HG03565 (cell line): ENCODE data around the gene NTM.
"Not testable (repeated sequence)": the region's sequence is repeated elsewhere in the genome, so short reads cannot be mapped to it uniquely, and the experiment has no call there.

Source experiments
- ATAC-seq: cut with Tn5 transposase; IDR thresholded peaks from one replicate; pipeline ENCODE4 v1.9.1; 2021; ENCODE audit warnings: mild to moderate bottlenecking, moderate library complexity; ENCODE audit not compliant: unreplicated experiment

NTM gene

DNA sequence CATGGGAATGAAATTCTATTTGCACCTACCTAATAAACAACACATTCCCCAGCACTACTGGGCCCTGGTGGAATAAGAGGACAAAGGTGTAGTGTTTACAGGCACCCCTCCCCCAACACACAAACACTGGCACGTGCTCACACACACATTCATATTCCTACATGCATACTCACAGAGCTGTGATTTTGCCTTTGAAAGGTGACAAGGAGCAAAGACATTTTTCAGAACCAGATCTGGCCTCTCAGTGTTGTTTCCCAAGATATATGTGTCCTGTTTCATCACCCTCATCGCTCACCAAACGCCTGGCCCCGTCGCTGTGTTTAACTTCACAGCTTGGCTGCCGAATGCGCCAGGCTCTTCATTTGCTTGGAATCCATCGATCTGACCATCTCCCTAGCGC is 292.6 kb downstream of the NTM start:
- no peak for ATAC-seq

DNA sequence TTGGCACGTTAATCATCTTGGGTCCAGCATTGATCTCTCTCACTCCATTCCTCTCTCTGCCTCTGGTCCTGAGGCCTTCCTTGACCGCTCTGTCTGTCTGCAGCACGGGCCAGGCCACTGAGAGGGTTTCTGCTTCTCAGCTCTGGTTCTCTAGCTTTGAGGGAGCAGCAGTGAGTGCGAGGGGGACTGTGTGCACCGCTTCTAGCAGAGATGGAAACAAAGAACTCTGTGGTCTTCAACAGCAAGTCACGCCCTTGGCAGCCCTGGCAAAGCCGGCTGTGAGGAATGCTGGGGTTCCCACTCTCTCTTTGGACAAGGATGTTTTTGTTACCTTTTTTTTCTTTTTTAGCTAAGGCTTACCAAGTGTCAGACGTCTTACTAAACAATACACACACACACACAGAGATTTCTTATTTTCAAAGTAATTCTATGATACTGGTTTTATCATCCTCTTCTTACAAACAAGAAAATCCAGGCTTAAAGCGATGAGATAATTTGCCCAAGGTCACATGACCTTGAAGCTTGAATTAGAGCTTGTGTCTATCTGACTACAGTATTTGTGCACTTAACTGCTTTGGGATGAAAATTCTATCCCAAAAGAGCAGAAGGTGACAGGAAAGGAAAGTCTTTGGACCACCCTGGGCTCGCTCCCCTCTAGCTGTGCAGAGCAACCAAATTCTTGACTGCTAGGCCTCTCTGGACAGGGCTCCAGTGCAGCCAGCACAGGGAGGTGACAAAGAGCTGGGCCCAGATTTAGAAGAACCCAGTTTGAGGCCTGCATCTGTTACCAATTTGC is 293.2 kb downstream of the NTM start:
- no peak for ATAC-seq

DNA sequence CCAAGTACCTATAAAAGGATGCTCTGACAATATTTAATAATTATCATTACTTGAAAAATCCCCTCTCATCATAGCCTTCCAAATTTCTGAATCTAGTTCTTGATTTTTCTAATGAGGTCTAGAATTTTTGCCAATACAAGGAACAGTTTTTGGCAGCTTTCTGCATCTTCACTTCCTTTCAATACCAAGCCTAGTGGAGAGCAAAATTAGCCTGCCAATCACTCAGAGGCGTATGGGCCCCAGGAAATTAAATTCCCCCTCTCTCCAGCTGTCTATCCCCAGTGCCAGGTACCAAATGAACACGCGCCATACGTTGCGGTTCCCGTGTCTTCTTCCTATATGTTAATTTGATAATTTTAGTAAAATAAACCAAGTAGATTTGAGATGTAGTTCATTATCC is 293.9 kb downstream of the NTM start:
- ATAC-seq, result no peak

DNA sequence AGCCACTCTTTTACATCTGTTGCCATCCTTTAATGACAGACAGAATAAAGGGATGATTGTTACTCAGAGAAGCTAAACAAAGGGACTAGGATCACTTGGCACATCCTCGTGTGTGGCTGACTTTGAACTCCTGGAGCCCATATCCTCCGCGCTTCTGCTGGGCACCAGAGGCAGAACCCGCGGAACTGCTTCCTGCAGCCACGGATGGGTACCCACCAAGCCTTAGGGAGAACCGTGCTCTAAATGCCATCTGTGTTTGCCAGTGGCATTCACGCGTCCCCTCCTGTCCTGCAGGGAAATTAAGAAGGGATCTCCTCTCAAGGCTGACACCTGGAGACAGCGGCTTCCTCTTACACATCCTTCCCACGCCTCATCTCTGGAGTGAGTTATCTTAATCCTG is 294.4 kb downstream of the NTM start:
- ATAC-seq, result no peak

DNA sequence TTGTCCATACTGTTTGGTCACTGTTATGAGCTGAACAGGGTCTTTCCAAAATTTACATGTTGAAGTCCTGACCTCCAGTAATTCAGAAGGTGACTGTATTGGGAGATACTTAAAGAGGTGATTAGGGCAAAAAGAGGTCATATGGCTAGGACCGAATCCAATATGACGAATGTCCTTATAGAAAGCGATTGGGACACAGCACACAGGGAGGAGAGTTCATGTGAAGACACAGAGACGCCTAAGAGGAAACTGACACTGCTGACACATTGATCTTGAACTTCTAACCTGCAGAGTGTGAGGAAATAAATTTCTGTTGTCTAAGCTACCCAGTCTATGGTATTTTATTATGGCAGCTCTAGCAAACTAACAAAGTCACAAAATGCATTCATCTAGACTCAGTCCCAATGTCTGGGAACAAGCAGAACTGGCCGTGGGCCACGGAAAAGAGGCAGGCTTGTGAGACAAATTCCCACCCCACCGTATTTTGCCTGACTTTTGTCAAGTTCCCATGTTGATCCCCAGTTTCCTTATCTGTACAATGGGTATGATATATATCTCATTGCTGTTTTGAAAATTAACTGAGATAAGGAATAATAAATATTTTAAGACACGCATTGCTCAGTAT is 295.0 kb downstream of the NTM start:
- no peak for ATAC-seq

DNA sequence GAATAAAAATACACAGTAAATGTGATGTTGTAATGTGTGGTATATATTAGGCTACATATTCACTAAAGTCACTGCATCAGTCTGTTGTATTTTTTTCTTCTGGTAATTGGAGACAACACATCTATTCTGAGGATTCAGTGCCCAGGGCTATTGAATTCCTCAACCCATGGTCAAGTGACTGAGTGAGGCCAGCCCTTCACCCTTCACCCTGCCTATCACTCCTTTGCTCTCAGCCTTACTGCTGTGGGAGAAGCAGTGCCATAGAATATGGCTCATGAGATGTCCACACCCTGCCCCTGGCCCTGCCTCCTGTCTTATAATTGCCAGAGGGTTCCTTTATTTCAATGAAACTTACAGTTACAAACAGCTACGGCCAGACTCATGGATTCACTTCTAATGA is 295.6 kb downstream of the NTM start:
- ATAC-seq, result no peak

DNA sequence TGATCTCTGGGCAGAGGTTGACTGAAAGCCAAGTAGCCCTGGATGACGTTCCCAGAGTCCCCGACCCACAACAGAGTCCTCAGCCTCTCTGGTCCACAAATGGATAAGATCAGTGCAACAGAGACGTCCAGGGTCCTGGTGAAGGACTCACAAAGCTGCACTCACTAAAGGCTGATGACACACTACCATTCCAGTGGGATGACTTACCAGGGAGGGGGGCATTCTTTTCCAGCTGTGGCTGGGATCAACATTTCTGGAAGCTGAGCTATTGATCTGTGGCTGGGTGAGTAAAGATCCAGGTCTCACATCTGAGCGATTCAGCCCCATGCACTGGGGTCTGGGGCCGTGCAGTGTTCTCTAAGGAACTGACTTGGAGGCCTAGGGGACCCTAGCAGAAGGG is 296.2 kb downstream of the NTM start:
- ATAC-seq, result no peak

DNA sequence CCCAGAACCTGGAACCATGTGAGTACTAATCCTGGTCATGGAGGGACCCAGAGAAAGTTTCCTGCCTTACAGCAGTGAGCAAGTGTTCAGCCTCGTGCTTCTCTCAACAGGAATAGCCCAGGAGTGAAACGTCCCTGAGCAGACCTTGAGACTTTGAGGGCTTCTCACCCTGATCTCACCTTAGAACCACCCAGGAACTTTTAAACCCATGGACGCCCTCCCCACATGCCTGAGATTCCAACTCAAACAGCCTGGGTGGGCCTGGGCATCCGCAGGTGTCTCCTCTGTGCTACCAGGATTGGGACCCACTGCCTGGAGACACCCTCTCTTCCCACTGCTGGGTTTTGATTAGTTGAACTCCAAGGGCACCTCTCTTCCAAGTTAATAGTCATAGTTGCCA is 297.2 kb downstream of the NTM start:
- ATAC-seq, result no peak

DNA sequence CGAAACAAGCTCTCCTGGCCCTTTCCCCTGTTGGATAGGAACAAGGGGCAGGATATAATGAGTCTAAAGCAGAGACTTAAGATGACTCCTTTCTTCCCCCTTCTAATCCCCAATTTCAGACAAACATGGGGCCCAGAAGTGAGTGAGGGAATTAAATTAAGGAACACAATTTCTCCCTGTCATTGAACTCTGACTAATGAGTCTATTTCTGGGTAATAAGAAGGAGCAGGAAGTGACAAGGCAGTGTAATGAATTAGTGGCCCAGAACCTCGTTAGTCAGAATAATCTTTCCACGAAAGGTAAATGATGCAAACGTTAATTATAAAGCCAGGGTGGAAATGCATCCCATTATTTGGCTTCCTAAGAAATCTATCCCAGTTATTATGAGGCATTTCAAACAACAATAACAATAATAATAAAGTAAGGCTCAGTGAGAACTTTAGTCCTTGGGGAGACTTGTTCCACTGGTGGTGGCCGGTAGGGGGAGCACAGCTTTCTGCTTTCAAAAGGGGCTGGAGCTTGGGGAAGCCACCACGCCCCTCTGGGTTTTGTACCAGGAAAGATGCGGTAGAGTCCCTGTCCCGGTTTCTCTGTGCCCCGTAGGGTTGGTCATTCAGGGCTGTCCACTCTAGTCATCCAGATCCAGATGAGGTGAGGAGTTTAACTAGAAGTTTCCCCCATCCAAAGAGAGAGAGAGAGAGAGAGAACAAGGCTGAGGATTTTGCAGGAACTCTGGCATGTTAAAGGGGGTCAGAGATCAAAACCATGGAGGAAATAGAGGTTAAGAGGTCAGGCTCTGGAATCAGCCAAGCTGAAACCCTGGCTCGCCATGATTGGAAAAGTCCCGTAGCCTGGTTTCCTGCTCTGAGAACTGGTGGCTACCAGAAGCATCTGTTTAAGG is 298.3 kb downstream of the NTM start:
- peak; percentile 74 for ATAC-seq

DNA sequence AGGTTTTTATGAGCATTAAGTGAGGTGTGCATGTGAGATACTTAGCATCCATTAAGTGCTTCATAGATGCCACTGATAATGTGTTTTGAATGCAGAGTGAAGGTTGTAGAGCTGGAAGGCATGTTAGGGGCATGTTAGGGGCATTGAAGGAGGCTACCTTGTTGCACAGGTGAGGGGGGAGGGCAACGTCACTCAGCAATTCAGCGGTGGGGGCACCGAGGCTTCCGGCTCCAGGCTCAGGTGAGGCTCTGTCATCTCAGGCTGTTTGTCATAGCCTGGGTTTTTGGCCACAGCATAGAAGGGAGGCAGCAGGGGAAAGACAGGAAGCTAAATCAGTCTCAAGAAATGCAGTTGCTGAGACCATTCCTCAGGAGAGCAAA is 299.0 kb downstream of the NTM start:
- no peak for ATAC-seq

DNA sequence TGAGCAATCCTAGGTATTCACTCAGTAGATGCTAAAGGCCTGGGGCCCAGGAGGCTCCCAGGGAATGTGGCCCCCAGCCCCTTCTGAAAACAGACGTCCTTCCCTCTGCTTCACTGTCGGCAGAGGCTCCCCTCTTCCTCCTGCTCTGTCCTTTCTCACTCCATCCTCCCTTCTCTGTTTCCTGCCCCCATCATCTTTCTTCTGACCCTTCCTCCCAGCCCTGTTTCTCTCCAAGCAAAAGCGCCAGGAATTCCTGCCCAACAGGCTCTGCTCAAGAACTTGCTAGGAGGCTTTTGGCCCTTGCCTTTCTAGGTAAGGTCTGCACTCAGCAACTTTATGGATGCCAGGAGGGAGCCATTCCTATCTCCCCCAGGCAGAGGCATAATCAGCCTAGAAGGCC is 300.5 kb downstream of the NTM start:
- ATAC-seq, result no peak

DNA sequence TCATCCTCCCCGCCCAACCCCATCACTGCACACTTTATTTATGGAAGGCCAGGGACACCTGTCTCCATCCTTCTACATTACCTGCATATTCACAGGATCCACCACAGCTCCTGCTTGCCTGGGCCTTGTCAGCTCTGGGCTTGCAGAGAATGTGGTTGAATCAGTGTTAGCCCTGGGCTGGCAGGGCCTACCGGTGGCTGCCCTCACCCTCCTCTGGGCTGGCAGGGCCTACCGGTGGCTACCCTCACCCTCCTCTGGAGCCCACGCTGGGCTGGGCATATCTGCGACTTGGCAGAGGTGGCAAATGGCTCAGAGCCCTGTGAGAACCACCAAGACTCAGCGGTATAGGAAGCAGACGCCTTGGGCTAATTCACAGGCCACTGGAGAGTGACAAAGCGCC is 300.9 kb downstream of the NTM start:
- no peak for ATAC-seq

DNA sequence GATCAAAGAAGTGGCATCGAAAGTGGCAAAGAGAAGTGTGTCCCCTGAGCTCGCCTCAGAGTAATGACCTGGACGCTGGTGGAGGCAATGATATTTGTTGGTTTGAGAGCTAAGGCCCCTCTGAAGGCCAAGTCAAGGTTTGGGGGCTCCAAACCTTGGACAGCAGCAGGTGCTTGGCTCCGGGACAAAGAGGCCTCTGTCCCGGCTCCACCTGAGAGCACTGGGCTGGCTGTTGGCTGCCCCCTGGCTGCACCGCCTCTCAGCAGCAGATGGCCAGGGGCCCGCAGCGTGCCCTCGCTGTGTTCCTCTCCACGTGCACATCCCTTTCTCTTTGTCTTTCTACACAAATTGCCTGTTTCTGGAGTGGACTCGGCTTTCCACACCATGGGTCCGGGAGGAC is 301.3 kb downstream of the NTM start:
- no peak for ATAC-seq

DNA sequence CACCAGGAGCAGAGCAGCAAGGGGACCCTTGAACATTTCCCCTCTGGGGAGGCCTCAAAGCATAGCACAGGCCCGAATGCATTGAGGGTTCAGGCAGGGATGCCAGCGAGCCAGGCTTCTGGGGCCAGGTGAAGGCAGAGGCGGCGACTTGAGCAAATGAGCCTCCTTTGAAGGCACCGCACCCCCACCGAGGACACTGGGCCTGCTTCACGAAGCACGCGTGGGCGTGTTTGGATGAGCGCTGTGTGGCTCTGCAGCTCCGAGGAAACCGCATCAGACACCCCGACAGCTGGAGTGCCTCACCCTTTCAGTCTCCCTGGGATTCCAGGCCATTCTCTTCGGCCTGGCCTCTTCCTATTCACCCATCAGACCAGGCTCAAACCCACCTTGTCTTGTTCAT is 301.8 kb downstream of the NTM start:
- ATAC-seq, result no peak

DNA sequence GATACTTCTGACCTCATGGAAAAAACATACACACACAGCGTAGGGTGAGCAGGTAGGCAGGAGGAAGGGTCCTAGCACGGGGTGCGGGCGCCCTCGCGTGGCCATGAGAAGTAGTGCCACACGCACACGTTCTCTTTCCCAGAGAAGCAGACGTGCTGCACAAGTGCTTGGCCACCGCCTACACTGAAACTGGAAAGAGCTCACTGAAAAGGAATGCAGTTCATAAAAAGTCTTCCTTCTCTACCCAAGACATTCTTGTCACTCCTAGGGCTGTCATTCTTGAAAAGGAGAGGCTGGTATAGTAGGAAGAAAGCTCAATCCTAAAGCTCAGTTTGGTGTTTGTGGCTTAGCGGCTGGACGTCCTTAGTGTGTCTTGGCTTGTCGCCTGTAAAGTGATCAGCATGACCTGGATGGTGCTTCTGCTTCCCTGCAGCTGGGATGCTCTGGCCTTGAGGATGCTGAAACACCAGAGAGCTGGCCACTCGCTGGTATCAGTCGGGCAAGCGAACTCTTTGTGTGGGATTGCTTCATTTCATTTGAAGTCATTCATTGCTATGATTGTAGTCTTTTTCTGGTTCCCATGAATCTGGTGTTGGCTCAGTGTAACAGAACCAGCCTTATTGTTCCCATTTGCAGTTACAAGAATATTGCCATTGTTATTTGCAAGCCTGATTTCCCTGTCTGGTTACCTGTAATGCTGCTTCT is 303.8 kb downstream of the NTM start:
- peak; percentile 84 for ATAC-seq

DNA sequence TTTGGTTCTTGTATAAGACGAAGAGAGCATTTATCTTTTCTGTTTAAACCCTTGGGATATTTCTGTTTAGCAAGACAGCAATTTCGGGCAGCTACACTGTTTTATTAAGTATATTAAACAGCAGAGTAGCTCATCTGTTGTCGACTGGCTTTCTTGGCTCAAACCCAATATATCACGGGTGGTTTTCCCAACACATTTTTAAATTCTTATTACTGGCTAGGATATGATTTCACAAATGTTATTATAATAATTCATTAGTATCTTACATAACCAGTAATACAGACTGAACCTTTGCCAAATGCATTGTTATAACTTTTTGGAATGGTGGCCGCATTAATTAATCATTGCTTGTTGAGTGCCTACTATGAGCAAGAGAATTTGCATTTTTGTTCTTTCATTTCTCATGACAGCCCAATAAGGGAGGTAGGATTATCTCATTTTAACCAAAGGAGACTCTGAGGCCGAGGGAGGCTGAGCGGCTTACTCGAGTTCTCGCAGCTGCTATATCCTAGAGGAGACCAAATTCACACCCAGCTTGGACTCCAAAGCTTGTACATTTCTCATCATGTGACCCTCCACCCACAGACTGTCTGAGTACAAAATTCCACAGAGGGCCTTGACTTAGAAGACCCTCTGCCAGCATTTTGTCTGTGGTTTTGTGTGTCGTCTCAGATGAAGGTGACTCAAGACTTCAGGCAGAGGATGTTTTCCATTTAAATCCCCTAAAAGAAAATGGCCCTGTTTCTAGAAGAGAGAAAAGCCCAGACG is 304.9 kb downstream of the NTM start:
- ATAC-seq, result no peak

DNA sequence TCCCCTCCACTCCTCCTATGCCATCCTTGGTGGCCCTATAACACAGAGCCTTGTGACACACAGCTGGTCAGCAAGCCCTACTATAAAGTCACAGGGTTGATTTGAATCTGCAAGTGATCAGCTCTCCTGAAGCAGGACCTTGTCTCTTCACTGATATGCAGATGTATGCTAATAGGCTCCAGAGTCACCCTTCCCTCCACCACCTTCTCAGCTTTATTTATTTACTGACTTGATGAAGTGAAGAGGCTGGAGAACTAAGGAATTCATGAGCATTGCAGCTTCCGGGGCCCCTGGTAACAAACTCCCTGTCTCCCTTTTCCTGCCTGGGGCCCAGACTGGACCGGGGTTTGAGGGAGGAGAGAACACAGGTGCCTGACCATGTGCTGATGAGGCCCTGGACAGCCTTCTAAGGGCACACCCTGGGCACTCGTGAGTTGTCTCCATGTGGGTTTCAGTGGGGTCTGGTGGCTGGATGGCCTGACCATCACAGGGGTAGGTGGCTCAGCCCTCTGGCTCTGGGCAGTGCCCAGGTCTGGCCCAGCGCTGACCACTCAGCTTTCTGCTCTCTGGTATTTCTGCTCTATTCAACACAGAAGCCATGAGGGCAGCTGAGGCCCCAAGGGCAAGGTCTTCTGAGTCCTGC is 307.5 kb downstream of the NTM start:
- ATAC-seq, result no peak

DNA sequence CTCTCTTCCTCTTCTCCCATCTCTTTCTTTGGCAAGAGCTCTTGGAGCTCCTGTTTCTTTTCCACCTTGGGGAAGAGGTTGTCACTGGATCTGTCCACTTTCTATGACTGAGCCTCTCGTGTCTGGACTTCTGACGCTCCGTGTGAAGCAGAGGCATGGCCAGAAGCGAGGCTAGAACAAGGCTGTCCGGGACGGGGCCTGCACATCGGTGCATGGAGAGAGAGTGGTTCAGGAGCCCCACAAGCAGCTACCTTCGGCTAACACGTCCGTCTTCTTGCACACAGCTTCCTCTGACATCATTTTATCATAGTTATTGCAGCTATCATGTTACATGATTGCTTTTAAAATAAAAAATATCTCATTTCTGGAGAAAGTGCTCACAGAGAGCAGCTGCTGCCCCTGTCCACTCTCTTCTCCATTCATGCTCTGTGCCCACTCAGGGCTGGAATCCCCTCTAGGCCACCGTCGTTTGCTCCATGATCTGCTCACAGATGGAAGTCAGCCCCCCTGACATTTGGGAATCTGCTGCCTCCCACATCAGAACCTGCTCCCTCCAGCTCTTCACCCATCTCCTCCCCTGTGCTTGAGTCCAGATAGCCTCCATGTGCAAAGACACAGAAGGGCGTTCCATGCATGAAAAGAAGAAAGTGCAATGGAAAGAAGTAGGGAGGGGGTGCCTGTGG is 308.4 kb downstream of the NTM start:
- ATAC-seq, result no peak

DNA sequence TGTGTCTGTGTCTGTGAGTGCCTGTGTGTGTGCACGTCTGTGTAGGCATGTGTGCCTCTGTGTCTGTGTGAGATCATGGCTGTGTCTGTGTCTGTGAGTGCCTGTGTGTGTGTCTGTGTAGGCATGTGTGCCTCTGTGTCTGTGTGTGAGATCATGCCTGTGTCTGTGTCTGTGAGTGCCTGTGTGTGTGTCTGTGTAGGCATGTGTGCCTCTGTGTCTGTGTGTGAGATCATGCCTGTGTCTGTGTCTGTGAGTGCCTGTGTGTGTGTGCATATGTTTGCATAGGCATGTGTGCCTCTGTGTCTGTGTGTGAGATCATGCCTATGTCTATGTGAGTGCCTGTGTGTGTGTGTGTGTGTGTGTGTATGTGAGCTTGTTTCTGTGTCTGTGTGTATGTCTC is 310.0 kb downstream of the NTM start:
- ATAC-seq, result not testable (repeated sequence)
